Midbrain (tissue), 1 donor: ENCODE measurements around the gene PARP12.
"Not testable (repeated sequence)": the region's sequence is repeated elsewhere in the genome, so short reads cannot be mapped to it uniquely, and the experiment has no call there.

Source experiments
- DNase-seq: peaks from one replicate; lab custom pipeline; 2025; lab: John Stamatoyannopoulos, UW

PARP12 gene

GRCh38 chr7:140062528-140063299 lies at the start of gene PARP12:
TSS of gene PARP12 (minus strand) at chr7:140062951. CDS start at chr7:140062847, 104 bp downstream.
- DNase-seq: peak; percentile 30

- DNase-seq: not testable (repeated sequence)
Measured at GRCh38 chr7:140108777-140109176, 46.0 kb upstream of the PARP12 start.

GRCh38 chr7:140096459-140096858 lies 33.7 kb upstream of the PARP12 start:
- no peak for DNase-seq

- DNase-seq: no peak
Measured at GRCh38 chr7:140093375-140093774, 30.6 kb upstream of the PARP12 start.

GRCh38 chr7:140085447-140085846 lies 22.7 kb upstream of the PARP12 start:
- no peak for DNase-seq

GRCh38 chr7:140084972-140085371 lies 22.2 kb upstream of the PARP12 start:
- DNase-seq: no peak

- DNase-seq: no peak
Measured at GRCh38 chr7:140084142-140084655, 21.4 kb upstream of the PARP12 start.

- no peak for DNase-seq
Measured at GRCh38 chr7:140082770-140083169, 20.0 kb upstream of the PARP12 start.

- DNase-seq: no peak
Measured at GRCh38 chr7:140081774-140082425, 19.1 kb upstream of the PARP12 start.

GRCh38 chr7:140080919-140081318 lies 18.2 kb upstream of the PARP12 start:
- DNase-seq: no peak

- no peak for DNase-seq
Measured at GRCh38 chr7:140079121-140079536, 16.4 kb upstream of the PARP12 start.

- DNase-seq: no peak
Measured at GRCh38 chr7:140078392-140078791, 15.6 kb upstream of the PARP12 start.

GRCh38 chr7:140074780-140075179 lies 12.0 kb upstream of the PARP12 start:
- DNase-seq: no peak

- DNase-seq: no peak
Measured at GRCh38 chr7:140070546-140070945, 7.8 kb upstream of the PARP12 start.

- DNase-seq: no peak
Measured at GRCh38 chr7:140069298-140069949, 6.7 kb upstream of the PARP12 start.

- no peak for DNase-seq
Measured at GRCh38 chr7:140068033-140068432, 5.3 kb upstream of the PARP12 start.

- no peak for DNase-seq
Measured at GRCh38 chr7:140067052-140067451, 4.3 kb upstream of the PARP12 start.

- DNase-seq: no peak
Measured at GRCh38 chr7:140062118-140062527, 628 bp downstream of the PARP12 start.

GRCh38 chr7:140061607-140061930 lies 1.2 kb downstream of the PARP12 start:
- no peak for DNase-seq

- DNase-seq: no peak
Measured at GRCh38 chr7:140060788-140061606, 1.8 kb downstream of the PARP12 start.

- no peak for DNase-seq
Measured at GRCh38 chr7:140060243-140060630, 2.5 kb downstream of the PARP12 start.
